ENCODE measurements around the gene CASP12.

CASP12 gene

GRCh38 chr11:104837969-104838639 is 60.2 kb downstream of the CASP12 start:
- no peak for DNase-seq (ENCODE audit: low spot score)

GRCh38 chr11:104836691-104837090 is 61.6 kb downstream of the CASP12 start:
- DNase-seq (ENCODE audit: low spot score): no peak

Data from AG08395 (cell line).